Neural progenitor cell (in vitro differentiated cells): ENCODE data around the gene TMEM131L. TPM values are rescaled to one million over a fixed set of nuclear protein-coding genes. Genes with fewer than 3 reads are reported as not detected.

ENCODE experiments used
- DNase-seq: peaks from one replicate; pipeline ENCODE4 v3.0.0-alpha.2; 2016; ENCODE audit warnings: low spot score
- H2AFZ ChIP-seq: fragments of 200-600 bp; sonication (generic); replicated peaks from 2 replicates; pipeline ENCODE4 v1.6.1; 2016; ENCODE audit warnings: antibody characterized with exemption
- H3F3A ChIP-seq: fragments of 200-600 bp; sonication (generic); 2 replicates; pipeline ENCODE4 v1.6.1; 2016; ENCODE audit warnings: antibody characterized with exemption, low read depth
- H3K27ac ChIP-seq: fragments of 200-600 bp; sonication (generic); 2 replicates; pipeline ENCODE4 v1.5.1; 2016; ENCODE audit warnings: mild to moderate bottlenecking
- H3K27me3 ChIP-seq: fragments of 200-600 bp; sonication (generic); 2 replicates; pipeline ENCODE4 v1.6.1; 2016; ENCODE audit warnings: mild to moderate bottlenecking, moderate library complexity
- H3K36me3 ChIP-seq: fragments of 200-600 bp; sonication (generic); 2 replicates; pipeline ENCODE4 v1.5.1; 2016
- H3K4me1 ChIP-seq: fragments of 200-600 bp; sonication (generic); 2 replicates; pipeline ENCODE4 v1.6.1; 2016; ENCODE audit warnings: mixed run types
- H3K4me2 ChIP-seq: fragments of 200-600 bp; sonication (generic); 2 replicates; pipeline ENCODE4 v1.6.1; 2016
- H3K4me3 ChIP-seq: fragments of 200-600 bp; sonication (generic); 2 replicates; pipeline ENCODE4 v1.5.1; 2016
- H3K79me2 ChIP-seq: fragments of 200-600 bp; sonication (generic); 2 replicates; pipeline ENCODE4 v1.6.1; 2016; ENCODE audit warnings: low read depth
- H3K9ac ChIP-seq: fragments of 200-600 bp; sonication (generic); 2 replicates; pipeline ENCODE4 v1.6.1; 2016
- H3K9me3 ChIP-seq: fragments of 200-600 bp; sonication (generic); 2 replicates; pipeline ENCODE4 v1.5.1; 2016; ENCODE audit warnings: low read depth
- H4K20me1 ChIP-seq: fragments of 200-600 bp; sonication (generic); 2 replicates; pipeline ENCODE4 v1.6.1; 2016; ENCODE audit warnings: low read depth
- H3K27ac Mint-ChIP-seq: 3 replicates; pipeline ENCODE4 v1.8.0; 2021; ENCODE audit warnings: mixed read lengths
- H3K27me3 Mint-ChIP-seq: 2 replicates; pipeline ENCODE4 v1.8.0; 2022; ENCODE audit warnings: low read depth, mild to moderate bottlenecking, inconsistent platforms, moderate library complexity, mixed read lengths; ENCODE audit not compliant: insufficient read depth
- H3K36me3 Mint-ChIP-seq: 3 replicates; pipeline ENCODE4 v1.8.0; 2021; ENCODE audit warnings: mixed read lengths
- H3K4me1 Mint-ChIP-seq: 3 replicates; pipeline ENCODE4 v1.8.0; 2021; ENCODE audit warnings: mixed read lengths
- H3K4me3 Mint-ChIP-seq: 3 replicates; pipeline ENCODE4 v1.8.0; 2021; ENCODE audit warnings: mild to moderate bottlenecking, moderate library complexity, mixed read lengths
- H3K9me3 Mint-ChIP-seq: 3 replicates; pipeline ENCODE4 v1.8.0; 2020; ENCODE audit warnings: mixed read lengths
- EZH2 ChIP-seq: fragments of 200-600 bp; sonication (generic); IDR thresholded peaks from 2 replicates; pipeline ENCODE4 v1.6.1; 2017; ENCODE audit warnings: antibody characterized with exemption, mild to moderate bottlenecking, moderate library complexity
- EZH2phosphoT487 ChIP-seq: fragments of 200-600 bp; sonication (generic); IDR thresholded peaks from 2 replicates; pipeline ENCODE4 v1.6.1; 2017; ENCODE audit warnings: antibody characterized with exemption
- total RNA-seq: library from RNA; depleted of rRNA; stranded (reverse); fragments of >200 nt; gene quantifications from 2 replicates; pipeline ENCODE4 v1.2.3, GENCODE V29; 2015; ENCODE audit warnings: low replicate concordance
- TF ChIP-seq, protein P1 (sequence below): fragments of 200-600 bp; sonication (generic); IDR thresholded peaks from 2 replicates; pipeline ENCODE4 v1.5.1; 2017; ENCODE audit warnings: antibody characterized with exemption, mild to moderate bottlenecking

Gene TMEM131L
- total RNA-seq, 1 donor from 2014 or later, result 14.8 TPM

DNA sequence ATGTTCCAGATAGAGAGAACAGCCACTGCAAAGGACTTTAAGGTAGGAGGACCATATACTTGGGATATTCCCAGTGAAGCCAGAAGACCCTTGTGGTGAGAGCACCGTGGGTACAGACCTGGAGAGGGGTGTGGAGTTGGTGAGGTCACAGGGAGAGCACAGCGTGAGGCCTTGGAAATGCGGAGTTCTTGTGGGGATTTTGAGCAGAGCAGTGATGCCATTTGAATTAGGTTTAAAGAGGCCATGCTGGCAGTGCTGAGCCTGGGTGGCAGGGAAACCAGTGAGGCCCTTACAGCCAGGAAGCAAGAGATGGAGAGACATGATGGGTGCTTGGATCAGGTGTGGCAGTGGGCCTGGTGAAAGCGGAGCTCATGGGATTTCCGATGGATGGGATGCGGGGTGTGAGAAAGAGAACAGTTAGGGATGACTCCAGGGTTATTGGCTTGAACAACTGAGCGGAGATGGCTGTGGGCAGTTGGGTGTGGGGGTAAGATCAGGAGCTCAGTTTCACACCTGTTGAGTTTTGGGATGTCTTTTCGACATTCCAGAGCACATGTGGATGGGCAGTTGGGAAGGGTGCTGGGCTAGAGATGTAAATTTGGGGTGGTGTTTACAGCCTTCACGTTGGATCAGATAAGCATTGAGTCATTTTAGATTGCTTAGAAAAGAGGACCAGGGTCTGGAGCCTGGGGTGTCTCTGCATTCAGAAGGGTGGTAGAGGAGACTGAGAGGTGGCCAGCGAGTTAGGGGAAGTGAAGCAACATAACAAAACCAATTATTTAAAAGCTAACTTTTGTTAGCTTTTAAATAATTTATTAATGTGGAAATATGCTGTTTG is 68.9 kb downstream of the TMEM131L start:
- H3K27ac Mint-ChIP-seq, result no peak overlapping the region

DNA sequence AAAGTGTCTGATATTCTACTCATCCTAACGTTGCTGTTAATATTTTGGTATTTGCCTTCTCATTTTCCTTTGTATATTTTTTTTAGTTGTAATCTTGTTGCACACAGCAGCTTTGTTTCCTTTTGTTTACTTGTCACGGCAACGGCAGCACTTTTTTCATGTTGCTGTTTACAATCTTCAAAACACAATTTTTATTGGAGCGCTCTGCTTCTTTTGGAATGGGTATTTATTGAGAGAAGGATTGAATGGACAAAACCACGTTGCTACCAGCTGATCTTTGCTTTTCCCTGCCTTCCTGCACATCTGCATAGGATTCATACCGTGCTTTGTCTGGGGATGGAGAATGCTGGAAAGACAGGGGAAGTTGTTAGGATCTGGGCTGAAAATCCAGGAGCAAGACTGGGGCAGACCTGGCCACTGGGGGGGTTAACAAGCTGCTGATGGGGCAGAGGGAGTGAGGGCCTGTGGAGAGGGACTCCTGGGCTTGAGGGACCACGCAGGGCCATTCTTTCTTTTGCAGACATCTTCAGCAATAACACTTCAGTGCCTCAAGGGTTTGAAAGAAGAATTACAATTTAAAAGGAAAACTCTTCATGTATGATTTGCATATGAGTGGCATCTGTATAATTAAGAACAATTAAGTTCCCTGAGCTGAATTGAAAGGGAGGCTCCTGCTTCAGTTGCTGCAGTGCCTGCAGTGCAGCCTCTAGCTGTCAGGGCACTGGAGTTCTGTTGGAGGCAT is 69.8 kb downstream of the TMEM131L start:
- H3K36me3 Mint-ChIP-seq, result peaks cover 7% of the 10 kb centered on the region
- H3K79me2 ChIP-seq, result no peaks in the 10 kb centered on the region
- H3K4me1 Mint-ChIP-seq, result peaks cover 35% of the 10 kb centered on the region
- H3K27ac Mint-ChIP-seq, result peak overlapping the region; percentile 50
- H3F3A ChIP-seq, result peaks cover 4% of the 10 kb centered on the region
- no peak overlapping the region for H2AFZ ChIP-seq
- no peaks in the 10 kb centered on the region for H3K9me3 ChIP-seq
- no peak overlapping the region for H3K4me3 Mint-ChIP-seq
- TF ChIP-seq, protein P1, sequence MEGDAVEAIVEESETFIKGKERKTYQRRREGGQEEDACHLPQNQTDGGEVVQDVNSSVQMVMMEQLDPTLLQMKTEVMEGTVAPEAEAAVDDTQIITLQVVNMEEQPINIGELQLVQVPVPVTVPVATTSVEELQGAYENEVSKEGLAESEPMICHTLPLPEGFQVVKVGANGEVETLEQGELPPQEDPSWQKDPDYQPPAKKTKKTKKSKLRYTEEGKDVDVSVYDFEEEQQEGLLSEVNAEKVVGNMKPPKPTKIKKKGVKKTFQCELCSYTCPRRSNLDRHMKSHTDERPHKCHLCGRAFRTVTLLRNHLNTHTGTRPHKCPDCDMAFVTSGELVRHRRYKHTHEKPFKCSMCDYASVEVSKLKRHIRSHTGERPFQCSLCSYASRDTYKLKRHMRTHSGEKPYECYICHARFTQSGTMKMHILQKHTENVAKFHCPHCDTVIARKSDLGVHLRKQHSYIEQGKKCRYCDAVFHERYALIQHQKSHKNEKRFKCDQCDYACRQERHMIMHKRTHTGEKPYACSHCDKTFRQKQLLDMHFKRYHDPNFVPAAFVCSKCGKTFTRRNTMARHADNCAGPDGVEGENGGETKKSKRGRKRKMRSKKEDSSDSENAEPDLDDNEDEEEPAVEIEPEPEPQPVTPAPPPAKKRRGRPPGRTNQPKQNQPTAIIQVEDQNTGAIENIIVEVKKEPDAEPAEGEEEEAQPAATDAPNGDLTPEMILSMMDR, result no peak
- TF ChIP-seq EZH2phosphoT487, result no peak
- no peak for TF ChIP-seq EZH2
- peak; percentile 39 for DNase-seq
- H3K36me3 ChIP-seq, result no peaks in the 10 kb centered on the region
- H3K27me3 ChIP-seq, result no peaks in the 10 kb centered on the region
- no peaks in the 10 kb centered on the region for H4K20me1 ChIP-seq
- peaks cover 29% of the 10 kb centered on the region for H3K4me1 ChIP-seq
- no peak overlapping the region for H3K9ac ChIP-seq
- peak overlapping the region; percentile 40 for H3K27ac ChIP-seq
- no peak overlapping the region for H3K4me2 ChIP-seq
- no peak overlapping the region for H3K4me3 ChIP-seq
- peaks cover 7% of the 10 kb centered on the region for H3K27me3 Mint-ChIP-seq
- no peaks in the 10 kb centered on the region for H3K9me3 Mint-ChIP-seq

More for the DNA sequence above, 68.9 kb downstream of the TMEM131L start:
- H3K4me2 ChIP-seq, result no peak overlapping the region
- H3K79me2 ChIP-seq, result no peaks in the 10 kb centered on the region
- H3K9me3 Mint-ChIP-seq, result no peaks in the 10 kb centered on the region
- TF ChIP-seq EZH2, result no peak
- H4K20me1 ChIP-seq, result no peaks in the 10 kb centered on the region
- H3K36me3 Mint-ChIP-seq, result peaks cover 6% of the 10 kb centered on the region
- peaks cover 35% of the 10 kb centered on the region for H3K4me1 Mint-ChIP-seq
- no peak overlapping the region for H3K9ac ChIP-seq
- DNase-seq, result no peak
- H3K27ac ChIP-seq, result no peak overlapping the region
- H3K4me3 Mint-ChIP-seq, result peak overlapping the region; percentile 22
- H3F3A ChIP-seq, result peaks cover 4% of the 10 kb centered on the region
- H3K27me3 ChIP-seq, result no peaks in the 10 kb centered on the region
- no peaks in the 10 kb centered on the region for H3K9me3 ChIP-seq
- peaks cover 29% of the 10 kb centered on the region for H3K4me1 ChIP-seq
- H3K27me3 Mint-ChIP-seq, result peaks cover 7% of the 10 kb centered on the region
- no peak overlapping the region for H2AFZ ChIP-seq
- no peak overlapping the region for H3K4me3 ChIP-seq
- H3K36me3 ChIP-seq, result no peaks in the 10 kb centered on the region

DNA sequence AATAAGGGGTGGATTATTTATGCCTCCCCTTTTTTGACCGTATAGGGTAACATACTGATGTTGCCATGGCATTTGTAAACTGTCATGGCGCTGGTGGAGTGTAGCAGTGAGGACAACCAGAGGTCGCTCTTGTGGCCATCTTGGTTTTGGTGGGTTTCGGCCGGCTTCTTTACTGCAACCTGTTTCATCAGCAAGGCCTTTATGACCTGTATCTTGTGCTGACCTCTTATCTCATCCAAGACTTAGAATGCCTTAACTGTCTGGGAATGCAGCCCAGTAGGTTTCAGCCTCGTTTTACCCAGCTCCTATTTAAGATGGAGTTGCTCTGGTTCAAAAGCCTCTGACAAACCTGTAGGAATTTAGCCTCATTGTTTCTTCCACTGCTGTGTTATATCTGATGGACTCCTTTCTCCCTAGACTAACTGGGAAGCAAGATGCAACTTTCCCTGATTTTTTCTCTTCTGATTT is 71.4 kb downstream of the TMEM131L start:
- Mint-ChIP-seq H3K27ac (no peak overlapping the region), H3K36me3 (peaks cover 12% of the 10 kb centered on the region), H3K4me3 (no peak overlapping the region), H3K4me1 (peaks cover 28% of the 10 kb centered on the region), H3K27me3 (peaks cover 7% of the 10 kb centered on the region), H3K9me3 (no peaks in the 10 kb centered on the region)
- peaks cover 4% of the 10 kb centered on the region for H3F3A ChIP-seq
- H3K4me1 ChIP-seq, result peaks cover 23% of the 10 kb centered on the region
- no peak overlapping the region for H3K4me2 ChIP-seq
- H3K27me3 ChIP-seq, result no peaks in the 10 kb centered on the region
- DNase-seq, result no peak
- no peak for TF ChIP-seq EZH2phosphoT487
- TF ChIP-seq EZH2, result no peak
- TF ChIP-seq, protein P1, result no peak
- H2AFZ ChIP-seq, result no peak overlapping the region
- no peak overlapping the region for H3K27ac ChIP-seq
- H3K4me3 ChIP-seq, result no peak overlapping the region
- no peaks in the 10 kb centered on the region for H3K36me3 ChIP-seq
- H3K9me3 ChIP-seq, result no peaks in the 10 kb centered on the region
- H3K79me2 ChIP-seq, result no peaks in the 10 kb centered on the region
- no peak overlapping the region for H3K9ac ChIP-seq
- H4K20me1 ChIP-seq, result no peaks in the 10 kb centered on the region
